B cell (primary cell): ENCODE data around the gene SLC7A6OS. TPM values are rescaled to one million over a fixed set of nuclear protein-coding genes. Genes with fewer than 3 reads are reported as not detected.

ENCODE experiments used
- ATAC-seq: fragments of 200-7000 bp; cut with Tn5 transposase; one replicate; pipeline ENCODE4 v1.10.0; 2021; ENCODE audit warnings: low read depth, mild to moderate bottlenecking, moderate number of reproducible peaks, moderate library complexity
- CTCF ChIA-PET: fragments of 350-600 bp; sonication (Branson Sonifier 250); formaldehyde crosslinking; loops from one replicate; lab custom pipeline; 2021; ENCODE audit warnings: antibody characterized with exemption, inconsistent platforms; lab: Charles Lee
- POLR2A ChIA-PET: fragments of 350-600 bp; sonication (Branson Sonifier 250); formaldehyde crosslinking; loops from one replicate; lab custom pipeline; 2021; ENCODE audit warnings: antibody characterized with exemption; lab: Charles Lee
- DNase-seq: peaks from one replicate; pipeline ENCODE4 v3.0.0; 2013
- H2AFZ ChIP-seq: 2 replicates; pipeline ENCODE4 v1.6.1; 2012; ENCODE audit warnings: mild to moderate bottlenecking, low read depth, low read length; ENCODE audit not compliant: insufficient read depth, poor library complexity, severe bottlenecking
- H3K27ac ChIP-seq, 2 donors: 1 replicate in 1 of 2; 2 replicates in 1 of 2; pipeline ENCODE4 v1.5.1; 2012 to 2013; ENCODE audit warnings: low read length in 2 of 2, mild to moderate bottlenecking in 2 of 2, moderate library complexity in 1 of 2
- H3K27me3 ChIP-seq, 4 experiments: fragments of 200-600 bp in 1 of 4; sonication (generic) in 1 of 4; replicated peaks in 1 of 4; 1 replicate in 2 of 4; 2 replicates in 2 of 4; pipeline versions ENCODE4 v1.6.1 to v1.7.0; 2013 to 2016; ENCODE audit warnings: low read length in 3 of 4, mild to moderate bottlenecking in 2 of 4, mixed read lengths in 1 of 4, moderate library complexity in 1 of 4; ENCODE audit not compliant: insufficient read depth in 4 of 4, control insufficient read depth in 3 of 4; ENCODE audit errors: control extremely low read depth in 1 of 4
- H3K36me3 ChIP-seq, 2 experiments: replicated peaks in 1 of 2; 1 replicate in 1 of 2; 2 replicates in 1 of 2; pipeline versions ENCODE4 v1.6.1 to v1.7.1; 2013; ENCODE audit warnings: low read length in 1 of 2; ENCODE audit not compliant: insufficient read depth in 2 of 2, control insufficient read depth in 1 of 2; ENCODE audit errors: control extremely low read depth in 1 of 2, extremely low read depth in 1 of 2
- H3K4me1 ChIP-seq, 2 donors: fragments of 200-600 bp in 1 of 2; sonication (generic) in 1 of 2; 1 replicate in 1 of 2; 2 replicates in 1 of 2; pipeline versions ENCODE4 v1.5.1 to v1.6.1; 2013 to 2017; ENCODE audit warnings: low read length in 2 of 2; ENCODE audit not compliant: control insufficient read depth in 2 of 2, insufficient read depth in 2 of 2
- H3K4me2 ChIP-seq: replicated peaks from 2 replicates; pipeline ENCODE3; 2012; ENCODE audit warnings: mild to moderate bottlenecking, low read depth, low read length; ENCODE audit not compliant: poor library complexity, severe bottlenecking
- H3K4me3 ChIP-seq, 5 experiments: fragments of 200-600 bp in 1 of 5; sonication (generic) in 1 of 5; 1 replicate in 3 of 5; 2 replicates in 2 of 5; pipeline versions ENCODE4 v1.5.1 to v1.7.0; 2011 to 2016; ENCODE audit warnings: low read length in 4 of 5, mild to moderate bottlenecking in 4 of 5, low read depth in 2 of 5, control low read depth in 1 of 5, moderate library complexity in 1 of 5; ENCODE audit not compliant: insufficient read depth in 1 of 5; ENCODE audit errors: control extremely low read depth in 1 of 5, extremely low read depth in 1 of 5
- H3K79me2 ChIP-seq: fragments of 200-600 bp; sonication (generic); one replicate; pipeline ENCODE4 v1.6.0; 2016; ENCODE audit warnings: low read length; ENCODE audit not compliant: control insufficient read depth, insufficient read depth
- H3K9ac ChIP-seq: fragments of 200-600 bp; sonication (generic); 2 replicates; pipeline ENCODE4 v1.6.1; 2017; ENCODE audit warnings: mild to moderate bottlenecking, low read length, moderate library complexity
- H3K9me3 ChIP-seq, 3 donors: one replicate each; pipeline versions ENCODE4 v1.6.1 to v1.7.1; 2013; ENCODE audit warnings: low read length in 2 of 3; ENCODE audit not compliant: control insufficient read depth in 2 of 3, insufficient read depth in 1 of 3; ENCODE audit errors: control extremely low read depth in 1 of 3
- H4K20me1 ChIP-seq: 2 replicates; pipeline ENCODE4 v1.6.0; 2012; ENCODE audit warnings: mild to moderate bottlenecking, low read length; ENCODE audit not compliant: insufficient read depth, control insufficient read depth, poor library complexity, severe bottlenecking
- H3K27ac Mint-ChIP-seq: one replicate; pipeline ENCODE4 v1.8.0; 2021; ENCODE audit warnings: mixed read lengths
- H3K27me3 Mint-ChIP-seq: one replicate; pipeline ENCODE4 v1.8.0; 2021; ENCODE audit warnings: mixed read lengths
- H3K4me1 Mint-ChIP-seq: one replicate; pipeline ENCODE4 v1.8.0; 2021; ENCODE audit warnings: mixed read lengths
- H3K4me3 Mint-ChIP-seq: one replicate; pipeline ENCODE4 v1.8.0; 2021; ENCODE audit warnings: mixed read lengths
- H3K9me3 Mint-ChIP-seq: one replicate; pipeline ENCODE4 v1.8.0; 2022; ENCODE audit warnings: mixed read lengths; ENCODE audit not compliant: insufficient read depth
- CTCF ChIP-seq: fragments of 200-600 bp; IDR thresholded peaks from one replicate; pipeline ENCODE4 v1.8.0; 2022; ENCODE audit warnings: antibody characterized with exemption, mild to moderate bottlenecking
- EZH2 ChIP-seq: IDR thresholded peaks from 2 replicates; pipeline ENCODE4 v1.6.1; 2012; ENCODE audit warnings: borderline replicate concordance, low read depth, mild to moderate bottlenecking, moderate library complexity, low read length; ENCODE audit not compliant: insufficient read depth, poor library complexity, severe bottlenecking
- WGBS: methylation state at CpG from one replicate; pipeline ENCODE4 v1.1.5; 2013; ENCODE audit warnings: missing lambda C conversion rate; ENCODE audit not compliant: insufficient coverage; 5-methylcytosine and 5-hydroxymethylcytosine counted together
- intact Hi-C: fragments of 100-400 bp; cut with micrococcal nuclease; formaldehyde crosslinking; loops from one replicate; pipeline ENCODE4 v1.10.0; 2022
- polyA plus RNA-seq: library from polyadenylated mRNA; depleted of rRNA; stranded (reverse); fragments of >200 nt; gene quantifications from 2 replicates; pipeline ENCODE4 v1.2.3, GENCODE V29; 2012
- total RNA-seq, 2 donors: library from RNA; stranded (reverse); fragments of 120-200 nt in 1 of 2; gene quantifications; 1 replicate in 1 of 2; 2 replicates in 1 of 2; pipeline versions ENCODE4 v1.2.3 to v1.2.4, GENCODE V29; 2013 to 2022

The SLC7A6OS gene
- total and polyA plus RNA-seq, 2 donors (not counting 1 experiment from before 2014, with no cell fraction given), result 9.9 to 54.1 TPM

DNA sequence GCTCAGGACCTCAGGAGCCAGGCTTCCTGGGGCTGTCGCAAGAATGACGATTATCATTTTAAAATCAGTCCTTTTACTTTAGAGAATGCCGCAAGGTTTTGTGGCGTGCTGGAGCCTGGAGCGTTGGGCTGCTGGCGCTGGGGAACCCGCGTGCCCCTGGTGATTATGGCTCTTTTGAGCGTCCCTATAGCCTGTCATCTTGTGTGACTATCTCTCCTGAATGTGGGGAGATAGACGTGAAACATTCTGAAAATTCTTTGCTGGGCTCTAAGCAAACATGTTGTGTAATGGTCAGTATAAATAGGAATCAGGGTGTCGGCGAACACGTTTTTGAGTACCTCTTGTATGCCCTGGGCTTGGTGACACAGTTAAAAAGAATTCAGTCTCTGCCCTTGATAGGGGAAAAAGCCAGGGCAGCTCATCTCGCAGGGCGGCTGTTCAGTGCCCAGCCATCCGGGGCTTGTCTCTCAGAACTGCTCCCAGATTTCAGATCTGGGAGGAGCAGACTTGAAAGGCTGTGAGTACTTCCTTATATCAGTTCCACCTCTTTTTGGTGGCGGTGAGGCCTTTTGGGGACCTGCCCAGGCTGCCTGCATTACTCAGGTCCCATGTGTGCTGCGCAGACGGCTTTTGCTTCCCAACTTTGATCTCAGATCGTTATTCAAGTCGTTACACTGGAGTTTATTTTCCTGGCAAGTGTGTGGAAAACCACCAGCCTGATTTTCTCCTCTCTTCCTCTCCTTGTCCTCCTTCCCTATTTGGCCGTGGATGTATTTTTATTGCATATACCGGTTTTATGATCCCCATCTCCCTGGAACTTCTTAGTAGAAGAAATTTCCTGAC, 45.4 kb downstream of the SLC7A6OS start:
- Mint-ChIP-seq H3K4me1 (peaks cover 50% of the 10 kb centered on the region), H3K27ac (peak overlapping the region; percentile 99), H3K27me3 (no peaks in the 10 kb centered on the region), H3K9me3 (no peaks in the 10 kb centered on the region), H3K4me3 (peak overlapping the region; percentile 99)
- Histone ChIP-seq H3K4me1 (peaks cover 20 to 45% of the 10 kb centered on the region in 2 donors), H3K36me3 (peaks cover 0 to 21% of the 10 kb centered on the region in 2 experiments), H3K4me3 (peak overlapping the region; percentile 63 to 91 (median 86)), H3K4me2 (peak overlapping the region; percentile 82), H2AFZ (peak overlapping the region; percentile 91), H3K27me3 (no peaks in the 10 kb centered on the region), H4K20me1 (peaks cover 15% of the 10 kb centered on the region), H3K79me2 (peaks cover 93% of the 10 kb centered on the region), H3K9me3 (peaks cover 0 to 4% (median 0%) of the 10 kb centered on the region in 3 donors), H3K27ac (peak overlapping the region; percentile 75 to 97), H3K9ac (peak overlapping the region; percentile 95)
- ChIA-PET POLR2A (interaction anchor here (2.8 kb wide), 1 partner anchor 19 kb away, joined by 38 read pairs; no protein-coding TSS in a partner anchor), CTCF (interaction anchor here (1.7 to 15.1 kb wide), 4 partner anchors 9 to 62 kb away, joined by 5 to 554 read pairs (median 237); partner anchors contain the start of genes PRMT7 and SLC7A6OS)
- DNase-seq (peak; percentile 66), ATAC-seq (peak; percentile 6)
- WGBS, result 3% methylated on average over 17 of the region's 23 CpGs
- no peak for TF ChIP-seq EZH2
- TF ChIP-seq CTCF, result no peak
- intact Hi-C loops, result loop anchor here (1.0 to 10.0 kb wide), 2 partner anchors 8 to 260 kb away; no protein-coding TSS in a partner anchor
